ENCODE data around the gene CHCHD1. TPM values are rescaled to one million over a fixed set of nuclear protein-coding genes. Genes with fewer than 3 reads are reported as not detected.
"Not testable (repeated sequence)": the region's sequence is repeated elsewhere in the genome, so short reads cannot be mapped to it uniquely, and the experiment has no call there.

CHCHD1 gene
- polyA plus RNA-seq, 1 donor, result 49.7 TPM

GRCh38 chr10:73790886-73791625 is 9.2 kb downstream of the CHCHD1 start:
- peaks cover 78% of the 10 kb centered on the region for H3K36me3 ChIP-seq (ENCODE audit: control insufficient read depth, insufficient read depth, low read length)
- DNase-seq, result no peak
- peaks cover 12% of the 10 kb centered on the region for H3K4me1 ChIP-seq (ENCODE audit: control insufficient read depth, insufficient read depth, low read length)
- H3K9me3 ChIP-seq (ENCODE audit: control insufficient read depth, low read depth, low read length), result no peaks in the 10 kb centered on the region
- no peak overlapping the region for H3K4me3 ChIP-seq (ENCODE audit: low read length)
- WGBS (ENCODE audit: insufficient coverage, low lambda C conversion rate), result 100% methylated on average over 2 of the region's 22 CpGs
- no peaks in the 10 kb centered on the region for H3K27me3 ChIP-seq (ENCODE audit: control insufficient read depth, insufficient read depth, low read length)
- H3K27ac ChIP-seq (ENCODE audit: low read length), result no peak overlapping the region

GRCh38 chr10:73791871-73792400 is 10.1 kb downstream of the CHCHD1 start:
- H3K9me3 ChIP-seq (ENCODE audit: control insufficient read depth, low read depth, low read length), result no peaks in the 10 kb centered on the region
- no CpG with 5 or more reads among the region's 26 CpGs for WGBS (ENCODE audit: insufficient coverage, low lambda C conversion rate)
- no peak overlapping the region for H3K27ac ChIP-seq (ENCODE audit: low read length)
- no peak overlapping the region for H3K4me3 ChIP-seq (ENCODE audit: low read length)
- peaks cover 12% of the 10 kb centered on the region for H3K4me1 ChIP-seq (ENCODE audit: control insufficient read depth, insufficient read depth, low read length)
- DNase-seq, result no peak
- H3K27me3 ChIP-seq (ENCODE audit: control insufficient read depth, insufficient read depth, low read length), result no peaks in the 10 kb centered on the region
- H3K36me3 ChIP-seq (ENCODE audit: control insufficient read depth, insufficient read depth, low read length), result peaks cover 85% of the 10 kb centered on the region

- no peak for DNase-seq
- H3K4me3 ChIP-seq (ENCODE audit: low read length), result no peak overlapping the region
- no peaks in the 10 kb centered on the region for H3K9me3 ChIP-seq (ENCODE audit: control insufficient read depth, low read depth, low read length)
- H3K4me1 ChIP-seq (ENCODE audit: control insufficient read depth, insufficient read depth, low read length), result no peaks in the 10 kb centered on the region
- no peak overlapping the region for H3K27ac ChIP-seq (ENCODE audit: low read length)
- WGBS (ENCODE audit: insufficient coverage, low lambda C conversion rate), result no CpG with 5 or more reads among the region's 5 CpGs
- peaks cover 94% of the 10 kb centered on the region for H3K36me3 ChIP-seq (ENCODE audit: control insufficient read depth, insufficient read depth, low read length)
- no peaks in the 10 kb centered on the region for H3K27me3 ChIP-seq (ENCODE audit: control insufficient read depth, insufficient read depth, low read length)
Observed at GRCh38 chr10:73793456-73793855, 11.6 kb downstream of the CHCHD1 start.

GRCh38 chr10:73795491-73795890 is 13.6 kb downstream of the CHCHD1 start:
- H3K9me3 ChIP-seq (ENCODE audit: control insufficient read depth, low read depth, low read length); H3K4me1 ChIP-seq (ENCODE audit: control insufficient read depth, insufficient read depth, low read length); H3K27ac ChIP-seq (ENCODE audit: low read length); H3K4me3 ChIP-seq (ENCODE audit: low read length); H3K27me3 ChIP-seq (ENCODE audit: control insufficient read depth, insufficient read depth, low read length); DNase-seq: not testable (repeated sequence)
- H3K36me3 ChIP-seq (ENCODE audit: control insufficient read depth, insufficient read depth, low read length), result peaks cover 96% of the 10 kb centered on the region
- WGBS (ENCODE audit: insufficient coverage, low lambda C conversion rate), result no CpG with 5 or more reads among the region's 10 CpGs

GRCh38 chr10:73796035-73796434 is 14.2 kb downstream of the CHCHD1 start:
- not testable (repeated sequence) for H3K4me1 ChIP-seq (ENCODE audit: control insufficient read depth, insufficient read depth, low read length); H3K9me3 ChIP-seq (ENCODE audit: control insufficient read depth, low read depth, low read length); H3K27me3 ChIP-seq (ENCODE audit: control insufficient read depth, insufficient read depth, low read length); DNase-seq; H3K27ac ChIP-seq (ENCODE audit: low read length); H3K4me3 ChIP-seq (ENCODE audit: low read length)
- WGBS (ENCODE audit: insufficient coverage, low lambda C conversion rate), result no CpG with 5 or more reads among the region's 8 CpGs
- peaks cover 96% of the 10 kb centered on the region for H3K36me3 ChIP-seq (ENCODE audit: control insufficient read depth, insufficient read depth, low read length)

GRCh38 chr10:73796766-73797165 is 14.9 kb downstream of the CHCHD1 start:
- no CpG with 5 or more reads among the region's 5 CpGs for WGBS (ENCODE audit: insufficient coverage, low lambda C conversion rate)
- H3K36me3 ChIP-seq (ENCODE audit: control insufficient read depth, insufficient read depth, low read length), result peaks cover 96% of the 10 kb centered on the region
- H3K4me3 ChIP-seq (ENCODE audit: low read length), result no peak overlapping the region
- H3K9me3 ChIP-seq (ENCODE audit: control insufficient read depth, low read depth, low read length), result no peaks in the 10 kb centered on the region
- H3K4me1 ChIP-seq (ENCODE audit: control insufficient read depth, insufficient read depth, low read length), result no peaks in the 10 kb centered on the region
- DNase-seq, result no peak
- H3K27me3 ChIP-seq (ENCODE audit: control insufficient read depth, insufficient read depth, low read length), result no peaks in the 10 kb centered on the region
- no peak overlapping the region for H3K27ac ChIP-seq (ENCODE audit: low read length)

GRCh38 chr10:73797324-73798025 is 15.6 kb downstream of the CHCHD1 start:
- no CpG with 5 or more reads among the region's 19 CpGs for WGBS (ENCODE audit: insufficient coverage, low lambda C conversion rate)
- no peak for DNase-seq
- Histone ChIP-seq H3K4me3 (ENCODE audit: low read length) (no peak overlapping the region), H3K27ac (ENCODE audit: low read length) (no peak overlapping the region), H3K27me3 (ENCODE audit: control insufficient read depth, insufficient read depth, low read length) (no peaks in the 10 kb centered on the region), H3K4me1 (ENCODE audit: control insufficient read depth, insufficient read depth, low read length) (no peaks in the 10 kb centered on the region), H3K9me3 (ENCODE audit: control insufficient read depth, low read depth, low read length) (no peaks in the 10 kb centered on the region), H3K36me3 (ENCODE audit: control insufficient read depth, insufficient read depth, low read length) (peaks cover 96% of the 10 kb centered on the region)

GRCh38 chr10:73798087-73798486 is 16.2 kb downstream of the CHCHD1 start:
- Histone ChIP-seq H3K4me1 (ENCODE audit: control insufficient read depth, insufficient read depth, low read length) (no peaks in the 10 kb centered on the region), H3K36me3 (ENCODE audit: control insufficient read depth, insufficient read depth, low read length) (peaks cover 96% of the 10 kb centered on the region), H3K27me3 (ENCODE audit: control insufficient read depth, insufficient read depth, low read length) (no peaks in the 10 kb centered on the region), H3K27ac (ENCODE audit: low read length) (no peak overlapping the region), H3K9me3 (ENCODE audit: control insufficient read depth, low read depth, low read length) (no peaks in the 10 kb centered on the region), H3K4me3 (ENCODE audit: low read length) (no peak overlapping the region)
- DNase-seq, result no peak
- no CpG with 5 or more reads among the region's 6 CpGs for WGBS (ENCODE audit: insufficient coverage, low lambda C conversion rate)

- WGBS (ENCODE audit: insufficient coverage, low lambda C conversion rate), result no CpG with 5 or more reads among the region's 10 CpGs
- no peak overlapping the region for H3K4me3 ChIP-seq (ENCODE audit: low read length)
- H3K27ac ChIP-seq (ENCODE audit: low read length), result no peak overlapping the region
- peaks cover 96% of the 10 kb centered on the region for H3K36me3 ChIP-seq (ENCODE audit: control insufficient read depth, insufficient read depth, low read length)
- H3K9me3 ChIP-seq (ENCODE audit: control insufficient read depth, low read depth, low read length), result no peaks in the 10 kb centered on the region
- DNase-seq, result no peak
- H3K4me1 ChIP-seq (ENCODE audit: control insufficient read depth, insufficient read depth, low read length), result no peaks in the 10 kb centered on the region
- no peaks in the 10 kb centered on the region for H3K27me3 ChIP-seq (ENCODE audit: control insufficient read depth, insufficient read depth, low read length)
Observed at GRCh38 chr10:73798927-73799560, 17.2 kb downstream of the CHCHD1 start.

GRCh38 chr10:73799899-73800559 is 18.2 kb downstream of the CHCHD1 start:
- Histone ChIP-seq H3K36me3 (ENCODE audit: control insufficient read depth, insufficient read depth, low read length) (peaks cover 93% of the 10 kb centered on the region), H3K27me3 (ENCODE audit: control insufficient read depth, insufficient read depth, low read length) (no peaks in the 10 kb centered on the region), H3K4me3 (ENCODE audit: low read length) (no peak overlapping the region), H3K9me3 (ENCODE audit: control insufficient read depth, low read depth, low read length) (no peaks in the 10 kb centered on the region), H3K4me1 (ENCODE audit: control insufficient read depth, insufficient read depth, low read length) (no peaks in the 10 kb centered on the region), H3K27ac (ENCODE audit: low read length) (no peak overlapping the region)
- WGBS (ENCODE audit: insufficient coverage, low lambda C conversion rate), result no CpG with 5 or more reads among the region's 9 CpGs
- DNase-seq, result no peak
